Lung (tissue), 12 donors: Measurements from ENCODE around the gene NUP188. TPM values are rescaled to one million over a fixed set of nuclear protein-coding genes. Genes with fewer than 3 reads are reported as not detected.

Source experiments
- ATAC-seq: fragments of 200-7000 bp; cut with Tn5 transposase; one replicate; pipeline ENCODE4 v1.9.1; 2020; ENCODE audit warnings: moderate number of reproducible peaks; ENCODE audit not compliant: insufficient read depth, low FRiP score
- DNase-seq, 3 donors: peaks; one replicate each; pipeline ENCODE4 v3.0.0-alpha.2; 2013 to 2017
- H3K27ac ChIP-seq, 2 donors: one replicate each; pipeline ENCODE4 v1.5.1; 2013; ENCODE audit warnings: mild to moderate bottlenecking in 2 of 2, moderate library complexity in 2 of 2, control low read depth in 1 of 2, inconsistent platforms in 1 of 2, low read depth in 1 of 2, low read length in 1 of 2
- H3K27me3 ChIP-seq, 3 donors: one replicate each; pipeline ENCODE4 v1.5.1; 2013; ENCODE audit warnings: low read length in 2 of 3; ENCODE audit not compliant: control insufficient read depth in 3 of 3, insufficient read depth in 3 of 3
- H3K36me3 ChIP-seq, 4 donors: one replicate each; pipeline ENCODE4 v1.5.1; 2013; ENCODE audit warnings: low read length in 4 of 4, mild to moderate bottlenecking in 1 of 4, moderate library complexity in 1 of 4; ENCODE audit not compliant: control insufficient read depth in 4 of 4, insufficient read depth in 4 of 4
- H3K4me1 ChIP-seq, 5 donors: one replicate each; pipeline ENCODE4 v1.5.1; 2013; ENCODE audit warnings: low read length in 5 of 5, mild to moderate bottlenecking in 2 of 5, moderate library complexity in 1 of 5; ENCODE audit not compliant: control insufficient read depth in 5 of 5, insufficient read depth in 5 of 5
- H3K4me3 ChIP-seq: one replicate; pipeline ENCODE4 v1.5.1; 2013; ENCODE audit warnings: mild to moderate bottlenecking, control low read depth, moderate library complexity
- H3K9ac ChIP-seq, 2 donors: one replicate each; pipeline ENCODE4 v1.5.1; 2013; ENCODE audit warnings: low read length in 2 of 2, control low read depth in 1 of 2; ENCODE audit not compliant: insufficient read depth in 1 of 2
- H3K9me3 ChIP-seq, 4 donors: one replicate each; pipeline ENCODE4 v1.5.1; 2013; ENCODE audit warnings: low read length in 3 of 4, mild to moderate bottlenecking in 1 of 4, moderate library complexity in 1 of 4; ENCODE audit not compliant: control insufficient read depth in 4 of 4, insufficient read depth in 3 of 4
- CTCF ChIP-seq: IDR thresholded peaks from 2 replicates; pipeline ENCODE4 v1.5.1; 2012; ENCODE audit warnings: mild to moderate bottlenecking; ENCODE audit errors: control extremely low read depth, extremely low read depth
- WGBS, 2 donors: extraction: QIAGEN DNeasy Blood & Tissue Kit; methylation state at CpG; one replicate each; pipeline ENCODE4 v1.1.7; 2013; 5-methylcytosine and 5-hydroxymethylcytosine counted together
- polyA plus RNA-seq, 2 donors: library from polyadenylated mRNA; stranded (reverse); fragments of 200-250 nt; gene quantifications; one replicate each; pipeline ENCODE4 v1.2.1, GENCODE V29; 2013
- total RNA-seq, 2 donors: library from RNA; depleted of rRNA in 1 of 2; stranded (reverse); fragments of >200 nt in 1 of 2; gene quantifications; one replicate each; pipeline ENCODE4 v1.2.1, GENCODE V29; 2014 to 2021
- donor health status: control.
- donor health status: control.
- donor health status: Bipolar disorder and iron deficiency.
- donor health status: healthy.
- donor health status: DM: yes; HTN: yes; CAD: no.

NUP188 gene
- total and polyA plus RNA-seq, 4 donors, result 17.0 to 48.5 (median 32.1) TPM

GRCh38 chr9:128986671-128987070, 39.2 kb downstream of the NUP188 start:
- Histone ChIP-seq H3K4me3 (no peak overlapping the region), H3K27ac (no peak overlapping the region), H3K9me3 (no peaks in the 10 kb centered on the region), H3K27me3 (no peaks in the 10 kb centered on the region), H3K36me3 (peaks cover 43 to 53% (median 46%) of the 10 kb centered on the region in 4 donors), H3K9ac (no peak overlapping the region), H3K4me1 (peaks cover 0 to 1% (median 0%) of the 10 kb centered on the region in 5 donors)
- WGBS, 2 donors, result 90 to 93% methylated on average over 5 of the region's 5 CpGs
- DNase-seq, result no peak
- TF ChIP-seq CTCF, result no peak
- ATAC-seq, result no peak

- DNase-seq (no peak), ATAC-seq (no peak)
- peaks cover 0 to 1% (median 0%) of the 10 kb centered on the region in 5 donors for H3K4me1 ChIP-seq
- no peak overlapping the region for H3K27ac ChIP-seq
- WGBS, 2 donors, result 92 to 95% methylated on average over 5 of the region's 5 CpGs
- H3K27me3 ChIP-seq, result no peaks in the 10 kb centered on the region
- no peak overlapping the region for H3K4me3 ChIP-seq
- no peak for TF ChIP-seq CTCF
- H3K9ac ChIP-seq, result no peak overlapping the region
- H3K36me3 ChIP-seq, result peaks cover 36 to 44% (median 41%) of the 10 kb centered on the region in 4 donors
- no peaks in the 10 kb centered on the region for H3K9me3 ChIP-seq
Measured at GRCh38 chr9:128987805-128988204, 40.3 kb downstream of the NUP188 start.

- no peak for TF ChIP-seq CTCF
- Histone ChIP-seq H3K27ac (no peak overlapping the region), H3K4me1 (no peaks in the 10 kb centered on the region), H3K4me3 (no peak overlapping the region), H3K9ac (no peak overlapping the region), H3K36me3 (peaks cover 23 to 53% (median 49%) of the 10 kb centered on the region in 4 donors), H3K9me3 (no peaks in the 10 kb centered on the region), H3K27me3 (no peaks in the 10 kb centered on the region)
- 83 to 85% methylated on average over 7 of the region's 7 CpGs for WGBS, 2 donors
- ATAC-seq (no peak), DNase-seq (peak in 1 of 3 donors; percentile 10)
Measured at GRCh38 chr9:128992995-128993394, 45.5 kb downstream of the NUP188 start.

- Histone ChIP-seq H3K4me3 (no peak overlapping the region), H3K9me3 (no peaks in the 10 kb centered on the region), H3K4me1 (no peaks in the 10 kb centered on the region), H3K9ac (no peak overlapping the region), H3K27me3 (no peaks in the 10 kb centered on the region), H3K27ac (no peak overlapping the region), H3K36me3 (peaks cover 30 to 65% (median 56%) of the 10 kb centered on the region in 4 donors)
- no peak for TF ChIP-seq CTCF
- ATAC-seq, result no peak
- WGBS, 2 donors, result 92 to 96% methylated on average over 5 of the region's 5 CpGs
- DNase-seq, result no peak
Measured at GRCh38 chr9:128995791-128996190, 48.3 kb downstream of the NUP188 start.
